ENCODE measurements around the gene HIBADH.

Gene HIBADH

GRCh38 chr7:27478556-27478955, 184.1 kb downstream of the HIBADH start:
- DNase-seq, result no peak

GRCh38 chr7:27478084-27478483, 184.6 kb downstream of the HIBADH start:
- no peak for DNase-seq

DNA sequence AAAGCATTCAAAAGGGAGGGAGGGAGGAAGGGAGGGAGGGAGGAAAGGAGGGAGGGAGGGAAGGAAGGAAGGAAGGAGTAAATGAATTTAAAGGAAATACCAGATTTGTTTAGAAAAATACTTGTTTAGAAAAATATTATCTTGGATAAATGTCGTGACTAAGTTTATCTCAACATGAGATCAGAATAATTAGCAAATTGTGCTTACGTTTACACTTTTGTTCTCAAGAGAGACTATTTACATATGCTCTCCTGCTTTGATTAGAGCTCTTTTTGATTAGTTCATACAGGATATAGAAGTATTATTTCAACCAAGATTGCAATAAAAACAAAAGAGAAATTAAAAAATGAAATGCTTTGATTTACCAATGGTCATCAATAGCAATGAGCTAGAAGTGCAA, 186.2 kb downstream of the HIBADH start:
- DNase-seq, result no peak
